MCF 10A (cell line): ENCODE measurements around the gene MAN2B1. TPM values are rescaled to one million over a fixed set of nuclear protein-coding genes. Genes with fewer than 3 reads are reported as not detected.

Source experiments
- BruUV-seq: library from RNA; stranded (reverse); fragments of 400-500 nt; replicated peaks from 2 replicates; lab custom pipeline; 2021; lab: Mats Ljungman, UMichigan
- CTCF ChIA-PET: fragments of 300-600 bp; sonication (Branson Sonifier 250); formaldehyde crosslinking; extraction: SDS; loops from one replicate; lab custom pipeline; 2021; ENCODE audit warnings: antibody characterized with exemption, inconsistent platforms; lab: Yijun Ruan, JAX
- POLR2A ChIA-PET: fragments of 300-600, 350-650 bp; sonication (Branson Sonifier 250); formaldehyde crosslinking; extraction: SDS; loops from one replicate; lab custom pipeline; 2020; ENCODE audit warnings: antibody characterized with exemption, inconsistent platforms; lab: Yijun Ruan, JAX
- DNase-seq: peaks from one replicate; pipeline ENCODE4 v3.0.0-alpha.2; 2018; ENCODE audit not compliant: unreplicated experiment
- H3K27ac Mint-ChIP-seq: one replicate; pipeline ENCODE4 v1.8.0; 2022; ENCODE audit warnings: mild to moderate bottlenecking, low read depth, mixed read lengths; ENCODE audit not compliant: unreplicated experiment
- H3K27me3 Mint-ChIP-seq: one replicate; pipeline ENCODE4 v1.8.0; 2022; ENCODE audit warnings: mixed read lengths; ENCODE audit not compliant: insufficient read depth, unreplicated experiment
- H3K36me3 Mint-ChIP-seq: one replicate; pipeline ENCODE4 v1.8.0; 2022; ENCODE audit warnings: mild to moderate bottlenecking, moderate library complexity, mixed read lengths; ENCODE audit not compliant: insufficient read depth, unreplicated experiment
- H3K4me1 Mint-ChIP-seq: one replicate; pipeline ENCODE4 v1.8.0; 2022; ENCODE audit warnings: mixed read lengths; ENCODE audit not compliant: insufficient read depth, unreplicated experiment
- H3K4me3 Mint-ChIP-seq: one replicate; pipeline ENCODE4 v1.8.0; 2022; ENCODE audit warnings: mild to moderate bottlenecking, moderate library complexity, mixed read lengths; ENCODE audit not compliant: unreplicated experiment
- H3K9me3 Mint-ChIP-seq: one replicate; pipeline ENCODE4 v1.8.0; 2022; ENCODE audit warnings: mixed read lengths; ENCODE audit not compliant: unreplicated experiment
- intact Hi-C: fragments of 100-400 bp; cut with micrococcal nuclease; formaldehyde crosslinking; loops from 2 replicates; pipeline ENCODE4 v1.14.1; 2022
- total RNA-seq: library from RNA; stranded (reverse); gene quantifications from 2 replicates; pipeline ENCODE4 v1.2.3, GENCODE V29; 2022
- TF ChIP-seq, protein P1 (sequence below): fragments of 200-600 bp; IDR thresholded peaks from one replicate; pipeline ENCODE4 v1.8.0; 2022; ENCODE audit warnings: antibody characterized with exemption, mild to moderate bottlenecking; ENCODE audit not compliant: unreplicated experiment

Gene MAN2B1
- total RNA-seq, 1 experiment from 2014 or later: 53.8 TPM

DNA sequence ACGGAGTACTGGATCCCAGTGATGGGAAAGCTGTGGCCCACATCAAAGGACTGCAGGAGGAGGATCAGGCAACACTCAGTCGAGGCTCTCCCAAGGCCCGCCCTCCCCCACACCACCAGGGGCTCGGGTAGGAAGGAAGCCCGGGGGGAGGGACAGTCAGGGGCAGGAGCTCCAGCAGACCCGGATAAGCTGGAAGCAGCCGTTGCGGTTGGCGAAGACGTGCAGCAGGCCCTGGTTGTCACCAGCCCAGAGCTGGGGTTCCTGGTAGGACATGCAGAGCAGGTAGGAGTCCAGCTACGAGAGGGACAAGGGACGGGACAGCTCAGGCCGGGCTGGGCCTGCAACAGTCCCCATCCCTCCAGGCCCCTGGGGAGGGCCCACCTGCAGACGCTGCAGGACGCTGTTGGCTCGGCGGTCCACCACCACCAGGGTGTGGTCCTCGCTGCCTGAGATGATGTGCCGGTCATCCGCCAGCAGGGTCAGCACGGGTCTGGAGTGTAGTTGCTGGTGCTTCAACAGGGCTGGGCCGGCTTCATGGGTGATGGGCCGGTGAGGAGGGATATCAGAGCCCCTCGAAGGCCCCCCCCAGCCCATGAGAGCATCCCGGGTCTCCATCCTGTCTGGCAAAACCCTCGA is 23.2 kb upstream of the MAN2B1 start:
- no peaks in the 10 kb centered on the region for H3K4me1 Mint-ChIP-seq
- H3K27me3 Mint-ChIP-seq: no peaks in the 10 kb centered on the region
- CTCF ChIA-PET: interaction anchor here (0.6 to 1.3 kb wide), 2 partner anchors 18 to 287 kb away, joined by 3 to 4 read pairs; no protein-coding TSS in a partner anchor
- H3K4me3 Mint-ChIP-seq: no peak overlapping the region
- no peak for DNase-seq
- peaks cover 28% of the 10 kb centered on the region for H3K36me3 Mint-ChIP-seq
- H3K9me3 Mint-ChIP-seq: no peaks in the 10 kb centered on the region
- POLR2A ChIA-PET: no interaction called here
- H3K27ac Mint-ChIP-seq: no peak overlapping the region
- BruUV-seq: no TSS peak
- intact Hi-C loops: no loop called here
- TF ChIP-seq, protein P1, sequence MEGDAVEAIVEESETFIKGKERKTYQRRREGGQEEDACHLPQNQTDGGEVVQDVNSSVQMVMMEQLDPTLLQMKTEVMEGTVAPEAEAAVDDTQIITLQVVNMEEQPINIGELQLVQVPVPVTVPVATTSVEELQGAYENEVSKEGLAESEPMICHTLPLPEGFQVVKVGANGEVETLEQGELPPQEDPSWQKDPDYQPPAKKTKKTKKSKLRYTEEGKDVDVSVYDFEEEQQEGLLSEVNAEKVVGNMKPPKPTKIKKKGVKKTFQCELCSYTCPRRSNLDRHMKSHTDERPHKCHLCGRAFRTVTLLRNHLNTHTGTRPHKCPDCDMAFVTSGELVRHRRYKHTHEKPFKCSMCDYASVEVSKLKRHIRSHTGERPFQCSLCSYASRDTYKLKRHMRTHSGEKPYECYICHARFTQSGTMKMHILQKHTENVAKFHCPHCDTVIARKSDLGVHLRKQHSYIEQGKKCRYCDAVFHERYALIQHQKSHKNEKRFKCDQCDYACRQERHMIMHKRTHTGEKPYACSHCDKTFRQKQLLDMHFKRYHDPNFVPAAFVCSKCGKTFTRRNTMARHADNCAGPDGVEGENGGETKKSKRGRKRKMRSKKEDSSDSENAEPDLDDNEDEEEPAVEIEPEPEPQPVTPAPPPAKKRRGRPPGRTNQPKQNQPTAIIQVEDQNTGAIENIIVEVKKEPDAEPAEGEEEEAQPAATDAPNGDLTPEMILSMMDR: no peak

DNA sequence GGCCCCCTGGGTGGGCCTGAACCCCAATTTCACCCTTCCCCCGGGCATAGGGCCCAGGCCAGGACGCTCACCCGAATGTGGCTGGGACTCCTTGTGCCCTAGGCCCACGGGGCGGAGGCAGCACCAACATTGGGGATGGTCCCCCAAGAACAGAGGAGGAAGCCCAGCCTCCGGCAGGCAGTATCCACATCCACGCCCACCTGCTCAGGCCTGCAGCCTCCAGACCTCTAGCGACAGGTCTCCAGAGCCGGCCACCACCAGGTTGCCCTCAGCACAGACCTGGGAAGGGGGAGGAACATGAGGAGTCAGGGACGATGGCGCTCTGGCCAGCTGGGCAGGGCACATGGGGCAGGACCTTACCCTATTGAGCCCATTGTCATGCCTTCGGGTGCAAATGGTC is 22.5 kb upstream of the MAN2B1 start:
- BruUV-seq: no TSS peak
- TF ChIP-seq, protein P1: no peak
- CTCF ChIA-PET: no interaction called here
- Mint-ChIP-seq H3K4me3 (no peak overlapping the region), H3K27me3 (no peaks in the 10 kb centered on the region), H3K9me3 (no peaks in the 10 kb centered on the region), H3K36me3 (peaks cover 28% of the 10 kb centered on the region), H3K27ac (no peak overlapping the region), H3K4me1 (no peaks in the 10 kb centered on the region)
- POLR2A ChIA-PET: no interaction called here
- intact Hi-C loops: no loop called here
- DNase-seq: no peak

DNA sequence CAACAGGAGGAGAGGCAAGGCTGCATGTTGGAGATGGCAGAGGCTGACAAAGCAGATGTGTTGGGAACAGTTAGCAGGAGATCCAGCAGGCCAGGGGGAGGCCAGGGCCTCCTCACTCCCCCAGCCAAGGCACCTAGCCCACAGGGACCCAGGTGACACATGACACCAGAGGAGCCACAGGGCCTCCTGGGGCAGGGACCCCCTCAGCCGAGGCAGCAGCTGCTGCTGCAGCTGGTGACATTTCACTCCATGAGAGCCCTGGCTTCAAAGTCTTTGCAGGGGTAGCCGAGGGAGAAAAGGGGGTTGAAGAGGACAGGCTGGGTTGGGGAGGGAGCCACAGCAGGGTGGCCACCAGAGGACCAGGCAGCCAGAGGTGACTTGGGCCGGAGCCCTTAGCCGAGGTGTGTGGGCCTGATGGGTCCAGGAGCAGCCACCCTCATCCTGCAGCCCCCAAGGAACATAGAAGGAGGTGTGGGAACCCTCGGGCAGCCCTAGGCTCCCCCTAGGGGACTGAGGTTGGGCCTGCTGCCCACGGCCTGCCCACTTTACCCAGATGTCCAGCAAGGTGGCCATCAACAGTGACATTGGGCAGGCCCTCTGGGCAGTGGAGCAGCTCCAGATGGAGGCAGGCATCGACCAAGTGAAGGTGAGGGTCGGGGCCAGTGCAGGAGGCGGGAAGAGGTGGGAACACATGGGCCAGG is 21.1 kb upstream of the MAN2B1 start, which contains the start of gene GNG14:
Gene GNG14 (plus strand): TSS at position 503 of the 701 bp plus-strand sequence. CDS start 51 bp downstream, at position 554.
- no peaks in the 10 kb centered on the region for H3K9me3 Mint-ChIP-seq
- H3K27ac Mint-ChIP-seq: no peak within 1 kb of the TSS
- intact Hi-C loops: no loop called here
- no peak for DNase-seq
- BruUV-seq: no TSS peak
- H3K4me3 Mint-ChIP-seq: no peak within 1 kb of the TSS
- ChIA-PET POLR2A (interaction anchor here (0.9 kb wide), 1 partner anchor 9 kb away, joined by 3 read pairs; no protein-coding TSS in a partner anchor), CTCF (no interaction called here)
- no peaks in the 10 kb centered on the region for H3K4me1 Mint-ChIP-seq
- peaks cover 19% of the 10 kb centered on the region for H3K36me3 Mint-ChIP-seq
- TF ChIP-seq, protein P1: no peak
- H3K27me3 Mint-ChIP-seq: no peaks in the 10 kb centered on the region

DNA sequence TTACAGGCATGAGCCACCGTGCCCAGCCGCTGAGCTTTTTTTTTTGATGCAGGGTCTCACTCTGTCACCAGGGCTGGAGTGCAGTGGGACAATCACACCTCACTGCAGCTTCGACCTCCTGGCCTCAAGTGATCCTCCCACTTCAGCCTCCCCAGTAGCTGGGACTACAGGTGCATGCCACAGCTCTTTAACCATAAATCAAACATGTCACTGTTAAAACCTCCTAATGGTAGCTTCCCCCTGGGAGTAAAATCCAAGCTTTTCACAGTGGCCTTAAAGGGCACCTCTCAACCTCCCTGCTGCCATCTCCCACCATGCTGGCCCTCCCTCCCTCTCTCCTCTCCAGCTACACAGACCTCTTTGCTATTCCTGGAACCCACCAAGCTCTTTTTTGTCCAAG is 19.3 kb upstream of the MAN2B1 start:
- Mint-ChIP-seq H3K4me3 (no peak overlapping the region), H3K9me3 (no peaks in the 10 kb centered on the region), H3K27ac (no peak overlapping the region), H3K4me1 (peaks cover 4% of the 10 kb centered on the region), H3K27me3 (no peaks in the 10 kb centered on the region), H3K36me3 (peaks cover 14% of the 10 kb centered on the region)
- no TSS peak for BruUV-seq
- POLR2A ChIA-PET: interaction anchor here (0.8 to 2.2 kb wide), 4 partner anchors 8 to 14 kb away, joined by 3 to 16 read pairs (median 4); partner anchors contain the start of gene FBXW9
- no peak for DNase-seq
- CTCF ChIA-PET: interaction anchor here (1.0 to 2.0 kb wide), 5 partner anchors 8 to 121 kb away, joined by 3 to 10 read pairs (median 4); no protein-coding TSS in a partner anchor
- TF ChIP-seq, protein P1: no peak
- intact Hi-C loops: no loop called here
